GM12872 (cell line): Measurements from ENCODE around the gene SFMBT1.

ENCODE experiments used
- CTCF ChIP-seq: IDR thresholded peaks from 3 replicates; pipeline ENCODE4 v1.5.1; 2011; ENCODE audit warnings: low read depth, mild to moderate bottlenecking, low read length, moderate library complexity; ENCODE audit not compliant: insufficient read depth

Gene SFMBT1

GRCh38 chr3:53083949-53084309 lies 38.1 kb upstream of the SFMBT1 start:
- TF ChIP-seq CTCF: no peak

- TF ChIP-seq CTCF: no peak
Observed at GRCh38 chr3:53083521-53083920, 37.6 kb upstream of the SFMBT1 start.

DNA sequence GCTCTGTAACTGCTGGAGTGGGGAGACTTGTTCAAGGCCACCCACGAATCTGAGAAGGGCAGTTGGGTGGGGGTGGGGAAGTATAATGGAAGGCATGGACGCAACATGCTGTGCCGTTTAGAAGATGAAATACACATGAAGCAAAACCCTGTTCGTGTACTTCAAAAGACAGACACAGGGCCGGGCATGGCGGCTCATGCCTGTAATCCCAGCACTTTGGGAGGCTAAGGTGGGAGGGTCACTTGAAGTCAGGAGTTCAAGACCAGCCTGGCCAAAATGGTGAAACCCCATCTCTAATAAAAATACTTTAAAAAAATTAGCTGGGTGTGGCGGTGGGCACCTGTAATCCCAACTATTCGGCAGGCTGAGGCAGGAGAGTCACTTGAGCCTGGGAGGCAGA lies 36.9 kb upstream of the SFMBT1 start:
- TF ChIP-seq CTCF: no peak

GRCh38 chr3:53081318-53081717 lies 35.4 kb upstream of the SFMBT1 start:
- TF ChIP-seq CTCF: no peak

GRCh38 chr3:53080612-53081205 lies 34.8 kb upstream of the SFMBT1 start:
- no peak for TF ChIP-seq CTCF

DNA sequence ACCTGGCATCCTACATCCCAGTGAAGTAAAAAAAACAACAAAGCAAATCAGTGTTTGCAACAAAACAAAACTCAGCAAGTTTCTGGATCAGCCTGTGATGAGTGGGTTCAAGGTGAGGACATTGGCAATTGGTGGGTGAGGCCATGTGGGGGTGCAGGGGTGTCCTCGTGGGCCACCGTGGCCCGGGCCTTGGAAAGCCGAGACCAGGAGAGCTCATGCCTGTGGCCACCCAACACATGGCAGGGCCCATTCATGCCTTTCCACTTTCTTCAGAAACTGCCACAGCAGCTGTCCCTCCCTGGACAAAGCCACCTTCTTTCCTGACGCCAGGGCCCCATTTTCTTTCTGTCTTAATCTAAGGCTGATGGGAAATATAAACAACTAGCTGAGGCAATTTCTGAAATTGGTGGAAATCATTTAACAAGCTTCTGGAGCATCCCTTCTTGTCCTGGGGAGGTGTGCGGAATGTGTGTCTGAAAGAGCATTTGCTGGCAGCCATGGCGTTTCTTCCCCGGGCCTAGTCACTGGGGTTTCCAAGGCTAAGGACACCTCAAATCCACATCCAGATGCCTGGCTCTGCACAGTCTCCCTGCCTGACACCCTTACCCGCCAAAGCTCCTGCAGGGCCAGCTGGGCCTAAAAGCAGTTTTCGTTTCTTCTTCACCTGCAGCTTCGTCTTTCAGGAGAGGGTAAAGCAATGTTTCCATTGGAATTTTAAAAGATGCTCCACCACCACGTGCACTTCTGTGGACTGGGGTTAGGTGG lies 34.1 kb upstream of the SFMBT1 start:
- no peak for TF ChIP-seq CTCF

- TF ChIP-seq CTCF: no peak
Observed at GRCh38 chr3:53079147-53079546, 33.3 kb upstream of the SFMBT1 start.

DNA sequence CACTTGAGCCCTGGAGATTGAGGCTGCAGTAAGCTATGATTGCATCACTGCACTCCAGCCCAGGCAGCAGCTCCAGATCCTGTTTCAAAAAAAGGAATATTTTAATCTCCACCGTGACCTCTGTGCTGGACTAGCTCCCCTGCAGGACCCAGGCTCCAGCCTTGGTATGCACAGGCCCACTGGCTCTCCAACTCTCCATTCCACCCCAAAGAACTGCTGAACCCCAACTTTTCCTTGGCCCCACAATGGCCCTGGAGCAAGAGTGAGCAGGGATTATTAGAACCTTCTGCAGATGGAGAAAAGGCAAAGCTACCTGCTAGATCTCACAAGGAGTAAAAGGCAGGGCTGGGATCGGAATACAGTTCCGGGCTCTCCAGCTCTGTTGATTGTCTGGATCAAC lies 32.8 kb upstream of the SFMBT1 start:
- TF ChIP-seq CTCF: no peak
